Upper lobe of left lung (tissue), 6 donors: ENCODE data around the gene TFCP2L1. TPM values are rescaled to one million over a fixed set of nuclear protein-coding genes. Genes with fewer than 3 reads are reported as not detected.

Experiments
- ATAC-seq, 2 donors: fragments of 200-7000 bp; cut with Tn5 transposase; one replicate each; pipeline ENCODE4 v1.9.1; 2022; ENCODE audit warnings: mild to moderate bottlenecking in 2 of 2, moderate library complexity in 2 of 2; ENCODE audit not compliant: low FRiP score in 2 of 2
- DNase-seq, 2 donors: peaks; one replicate each; pipeline ENCODE4 v3.0.0-alpha.2; 2019 to 2020
- H3K27ac ChIP-seq, 4 donors: fragments of 200-600 bp; sonication (generic); one replicate each; pipeline ENCODE4 v1.5.1; 2016 to 2019
- H3K27me3 ChIP-seq, 4 donors: fragments of 200-600 bp; sonication (generic); one replicate each; pipeline ENCODE4 v1.5.1; 2017 to 2019
- H3K36me3 ChIP-seq, 4 donors: fragments of 200-600 bp; sonication (generic); one replicate each; pipeline ENCODE4 v1.5.1; 2016 to 2019
- H3K4me1 ChIP-seq, 4 donors: fragments of 200-600 bp; sonication (generic); one replicate each; pipeline ENCODE4 v1.5.1; 2018 to 2019
- H3K4me3 ChIP-seq, 4 donors: fragments of 200-600 bp; sonication (generic); one replicate each; pipeline ENCODE4 v1.5.1; 2017 to 2019; ENCODE audit warnings: mild to moderate bottlenecking in 2 of 4, moderate library complexity in 1 of 4
- H3K9me3 ChIP-seq, 4 donors: fragments of 200-600 bp; sonication (generic); one replicate each; pipeline ENCODE4 v1.5.1; 2018 to 2019
- CTCF ChIP-seq, 6 experiments: fragments of 450-650 bp in 4 of 6; fragments of 200-600 bp in 2 of 6; sonication (generic) in 2 of 6; IDR thresholded peaks; one replicate each; pipeline ENCODE4 v1.5.1; 2016 to 2019; ENCODE audit warnings: antibody characterized with exemption in 6 of 6
- EP300 ChIP-seq, 4 donors: sonication (generic); formaldehyde crosslinking; IDR thresholded peaks; one replicate each; pipeline ENCODE4 v1.5.1; 2017; ENCODE audit warnings: antibody characterized with exemption in 4 of 4, control low read depth in 2 of 4
- POLR2A ChIP-seq, 4 donors: fragments of 450-650 bp; IDR thresholded peaks; one replicate each; pipeline ENCODE4 v1.5.1; 2016 to 2017; ENCODE audit warnings: antibody characterized with exemption in 4 of 4, mild to moderate bottlenecking in 2 of 4
- POLR2AphosphoS5 ChIP-seq, 2 donors: sonication (generic); formaldehyde crosslinking; IDR thresholded peaks; one replicate each; pipeline ENCODE4 v1.5.1; 2017; ENCODE audit warnings: antibody characterized with exemption in 2 of 2
- WGBS, 2 donors: methylation state at CpG; one replicate each; pipeline ENCODE4 v1.1.5; 2017 to 2018; 5-methylcytosine and 5-hydroxymethylcytosine counted together
- total RNA-seq, 6 donors: library from RNA; depleted of rRNA in 4 of 6; stranded (reverse); fragments of >200 nt in 4 of 6; gene quantifications; one replicate each; pipeline versions ENCODE4 v1.1.0 to v1.2.1, GENCODE V29; 2016 to 2021
- donor health status: DM: no; HTN: no; CAD: no; lungs with moderate emphysema.
- donor health status: DM: no; HTN: yes; CAD: no; lungs with severe emphysema.

Gene TFCP2L1
- total RNA-seq, 6 donors from 2014 or later, result 15.3 to 47.1 (median 33.7) TPM

- peaks cover 0 to 14% (median 7%) of the 10 kb centered on the region in 4 donors for H3K4me1 ChIP-seq
- WGBS, 2 donors, result 42 to 71% methylated on average over 3 of the region's 3 CpGs
These were observed 27.5 kb downstream of the TFCP2L1 start for GRCh38 chr2:121257480-121257840.

DNA sequence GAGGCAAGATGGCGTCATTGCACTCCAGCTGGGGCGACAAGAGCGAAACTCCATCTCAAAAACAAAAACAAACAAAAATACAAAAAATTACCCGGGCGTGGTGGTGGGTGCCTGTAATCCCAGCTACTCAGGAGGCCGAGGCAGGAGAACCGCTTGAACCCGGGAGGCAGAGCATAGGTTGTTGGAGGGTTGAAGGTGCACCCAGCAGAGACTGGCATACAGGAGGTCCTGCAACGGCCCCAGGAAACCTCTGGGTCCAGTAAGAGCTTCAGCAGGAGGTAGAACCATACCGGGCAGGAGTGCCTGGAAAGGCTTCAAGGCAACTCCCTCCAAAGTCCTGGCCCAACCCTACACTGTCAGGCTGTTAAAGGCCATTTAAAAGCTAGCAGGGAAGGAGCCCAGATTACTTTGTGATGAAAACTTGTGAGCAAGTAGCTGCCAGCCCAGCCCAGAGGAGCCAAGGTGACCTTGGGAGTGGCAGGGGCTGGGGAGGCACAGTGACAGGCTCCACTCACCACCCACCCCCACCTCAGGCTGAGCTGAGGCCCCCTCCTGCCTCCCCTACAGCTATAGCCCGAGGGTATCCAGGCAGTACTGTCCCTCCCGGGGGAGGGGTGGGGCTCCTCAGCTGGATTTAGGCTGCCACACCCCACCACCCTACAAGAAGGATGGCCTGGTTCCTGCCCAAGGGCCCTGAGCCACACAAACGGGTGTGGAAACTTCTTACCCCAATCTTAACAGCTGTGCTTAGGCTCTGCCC, 28.1 kb downstream of the TFCP2L1 start:
- H3K9me3 ChIP-seq, result no peaks in the 10 kb centered on the region
- H3K36me3 ChIP-seq, result no peaks in the 10 kb centered on the region
- peaks cover 0 to 14% (median 7%) of the 10 kb centered on the region in 4 donors for H3K4me1 ChIP-seq
- no peaks in the 10 kb centered on the region for H3K27me3 ChIP-seq
- DNase-seq (no peak), ATAC-seq (no peak)
- H3K4me3 ChIP-seq, result no peak overlapping the region
- TF ChIP-seq POLR2AphosphoS5 (IDR thresholded peaks at IDR 0.05) (no peak), POLR2A (IDR thresholded peaks at IDR 0.05) (no peak), CTCF (IDR thresholded peaks at IDR 0.05) (no peak), EP300 (IDR thresholded peaks at IDR 0.05) (no peak)
- peak overlapping the region in 2 of 4 donors; percentile 16 to 63 for H3K27ac ChIP-seq
- 80 to 84% methylated on average over 11 to 12 of the region's 13 CpGs for WGBS, 2 donors

More at GRCh38 chr2:121257480-121257840, 27.5 kb downstream of the TFCP2L1 start:
- no peak for ATAC-seq
- Histone ChIP-seq H3K4me3 (no peak overlapping the region), H3K27ac (peak overlapping the region in 1 of 4 donors; percentile 63), H3K36me3 (no peaks in the 10 kb centered on the region), H3K27me3 (no peaks in the 10 kb centered on the region), H3K9me3 (no peaks in the 10 kb centered on the region)
- DNase-seq, result no peak
- TF ChIP-seq POLR2A (IDR thresholded peaks at IDR 0.05), result no peak
- no peak for TF ChIP-seq EP300 (IDR thresholded peaks at IDR 0.05)
- no peak for TF ChIP-seq POLR2AphosphoS5 (IDR thresholded peaks at IDR 0.05)
- TF ChIP-seq CTCF (IDR thresholded peaks at IDR 0.05), result no peak

GRCh38 chr2:121255358-121255757, 29.6 kb downstream of the TFCP2L1 start:
- H3K27me3 ChIP-seq, result no peaks in the 10 kb centered on the region

DNA sequence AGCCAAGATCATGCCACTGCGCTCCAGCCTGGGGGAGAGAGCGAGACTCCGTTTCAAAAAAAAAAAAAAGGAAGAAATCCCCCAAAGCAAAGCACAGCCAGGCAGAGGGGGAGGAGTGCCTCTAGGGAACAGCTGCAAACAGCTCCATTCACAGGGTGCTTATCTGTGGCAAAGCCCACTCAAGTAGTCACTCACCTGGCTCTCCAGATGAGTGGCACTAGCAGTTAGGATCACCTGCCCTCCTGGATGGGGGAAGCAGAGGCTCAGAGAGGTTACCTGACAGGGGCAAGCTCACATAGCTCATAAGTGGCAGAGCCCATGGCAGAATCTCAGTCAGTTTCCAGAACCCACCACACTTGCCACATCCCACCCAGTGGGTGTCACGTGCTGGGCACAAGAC, 30.3 kb downstream of the TFCP2L1 start:
- no peaks in the 10 kb centered on the region for H3K9me3 ChIP-seq
- DNase-seq, result peak in 1 of 2 donors; percentile 90
- H3K27me3 ChIP-seq, result no peaks in the 10 kb centered on the region
- no peaks in the 10 kb centered on the region for H3K36me3 ChIP-seq
- peaks cover 0 to 14% (median 7%) of the 10 kb centered on the region in 4 donors for H3K4me1 ChIP-seq
- TF ChIP-seq POLR2A (IDR thresholded peaks at IDR 0.05), result peak in 1 of 4 donors; percentile 26
- TF ChIP-seq CTCF (IDR thresholded peaks at IDR 0.05), result no peak
- TF ChIP-seq EP300 (IDR thresholded peaks at IDR 0.05), result peak in 3 of 4 donors; percentile 35 to 95 (median 84)
- TF ChIP-seq POLR2AphosphoS5 (IDR thresholded peaks at IDR 0.05), result peak in 1 of 2 donors; percentile 80
- H3K27ac ChIP-seq, result peak overlapping the region in 3 of 4 donors; percentile 64 to 83 (median 76)
- peak; percentile 59 to 89 for ATAC-seq
- WGBS, 2 donors, result 67 to 76% methylated on average over 4 of the region's 4 CpGs
- no peak overlapping the region for H3K4me3 ChIP-seq

More at GRCh38 chr2:121255358-121255757, 29.6 kb downstream of the TFCP2L1 start:
- 52 to 56% methylated on average over 8 of the region's 8 CpGs for WGBS, 2 donors
- peak in 2 of 4 donors; percentile 34 to 83 for TF ChIP-seq EP300 (IDR thresholded peaks at IDR 0.05)
- no peak for TF ChIP-seq POLR2A (IDR thresholded peaks at IDR 0.05)
- no peak for TF ChIP-seq CTCF (IDR thresholded peaks at IDR 0.05)
- TF ChIP-seq POLR2AphosphoS5 (IDR thresholded peaks at IDR 0.05), result no peak
- ATAC-seq (peak; percentile 15 to 82), DNase-seq (peak in 1 of 2 donors; percentile 81)
- no peaks in the 10 kb centered on the region for H3K9me3 ChIP-seq
- H3K36me3 ChIP-seq, result no peaks in the 10 kb centered on the region
- H3K4me3 ChIP-seq, result no peak overlapping the region
- peaks cover 0 to 14% (median 7%) of the 10 kb centered on the region in 4 donors for H3K4me1 ChIP-seq
- peak overlapping the region in 3 of 4 donors; percentile 64 to 83 (median 76) for H3K27ac ChIP-seq
